SU-DHL-6 (cell line): Measurements from ENCODE around the gene GRB10.

Source experiments
- H2AFZ ChIP-seq: fragments of 200-600 bp; sonication (generic); 2 replicates; pipeline ENCODE4 v1.6.1; 2014; ENCODE audit warnings: low read depth, mild to moderate bottlenecking, moderate library complexity, mixed read lengths, antibody characterized with exemption, low read length; ENCODE audit not compliant: severe bottlenecking
- H3F3A ChIP-seq: fragments of 200-600 bp; shearing (Covaris generic); 2 replicates; pipeline ENCODE4 v1.6.0; 2016; ENCODE audit warnings: antibody characterized with exemption, mild to moderate bottlenecking; ENCODE audit not compliant: insufficient read depth
- H3K27ac ChIP-seq: fragments of 200-600 bp; sonication (generic); 2 replicates; pipeline ENCODE4 v1.5.1; 2016; ENCODE audit warnings: low read depth, mild to moderate bottlenecking, low read length, moderate library complexity, mixed read lengths
- H3K27me3 ChIP-seq: fragments of 200-600 bp; sonication (generic), shearing (Covaris generic); 2 replicates; pipeline ENCODE4 v1.6.0; 2014; ENCODE audit warnings: mild to moderate bottlenecking, low read length
- H3K36me3 ChIP-seq: fragments of 200-600 bp; sonication (generic); 2 replicates; pipeline ENCODE4 v1.6.1; 2014; ENCODE audit warnings: mild to moderate bottlenecking, low read length, mixed read lengths
- H3K4me2 ChIP-seq: fragments of 300-600, 200-600 bp; shearing (Covaris generic), sonication (generic); 2 replicates; pipeline ENCODE4 v1.6.0; 2014; ENCODE audit warnings: low read length, low read depth, mild to moderate bottlenecking; ENCODE audit not compliant: poor library complexity, severe bottlenecking
- H3K4me3 ChIP-seq: fragments of 200-600 bp; sonication (generic); 2 replicates; pipeline ENCODE4 v1.5.1; 2014; ENCODE audit warnings: antibody characterized with exemption, low read length, mild to moderate bottlenecking, mixed read lengths; ENCODE audit not compliant: insufficient read depth, poor library complexity, severe bottlenecking
- H3K79me2 ChIP-seq: fragments of 200-600 bp; sonication (generic); 2 replicates; pipeline ENCODE4 v1.6.1; 2014; ENCODE audit warnings: mild to moderate bottlenecking, low read length, moderate library complexity; ENCODE audit not compliant: insufficient read depth
- H3K9ac ChIP-seq: fragments of 200-600 bp; sonication (generic); 2 replicates; pipeline ENCODE4 v1.7.0; 2014; ENCODE audit warnings: mild to moderate bottlenecking, low read length
- H3K9me2 ChIP-seq: fragments of 200-600 bp; sonication (generic); replicated peaks from 2 replicates; pipeline ENCODE4 v1.6.1; 2014; ENCODE audit warnings: low read length; ENCODE audit not compliant: insufficient read depth
- H3K9me3 ChIP-seq: fragments of 200-600 bp; sonication (generic); 2 replicates; pipeline ENCODE4 v1.6.1; 2014; ENCODE audit warnings: low read length, mixed read lengths; ENCODE audit not compliant: insufficient read depth
- H4K20me1 ChIP-seq: fragments of 200-600 bp; sonication (generic); 2 replicates; pipeline ENCODE4 v1.6.1; 2014; ENCODE audit warnings: low read depth, mild to moderate bottlenecking, antibody characterized with exemption, low read length, moderate library complexity, mixed read lengths
- EZH2phosphoT487 ChIP-seq: fragments of 200-600 bp; sonication (generic), shearing (Covaris generic); conservative IDR thresholded peaks from 2 replicates; pipeline ENCODE4 v1.6.1; 2018; ENCODE audit warnings: mild to moderate bottlenecking, antibody characterized with exemption, low read length, moderate library complexity, mixed read lengths
- TF ChIP-seq, protein P1 (sequence below): fragments of 200-600 bp; sonication (generic); IDR thresholded peaks from one replicate; pipeline ENCODE4 v1.5.1; 2017; ENCODE audit warnings: antibody characterized with exemption, mild to moderate bottlenecking, low read length, moderate library complexity; ENCODE audit not compliant: insufficient read depth, poor library complexity, severe bottlenecking

GRB10 gene

GRCh38 chr7:50808282-50808888, 25.7 kb upstream of the GRB10 start:
- Histone ChIP-seq H3K4me2 (no peak overlapping the region), H2AFZ (no peak overlapping the region), H3K4me3 (no peak overlapping the region), H3F3A (no peaks in the 10 kb centered on the region), H3K9me3 (no peaks in the 10 kb centered on the region), H3K27me3 (no peaks in the 10 kb centered on the region), H3K36me3 (no peaks in the 10 kb centered on the region), H3K79me2 (no peaks in the 10 kb centered on the region), H3K9ac (no peak overlapping the region), H3K9me2 (no peaks in the 10 kb centered on the region), H4K20me1 (no peaks in the 10 kb centered on the region), H3K27ac (no peak overlapping the region)
- TF ChIP-seq EZH2phosphoT487: no peak
- TF ChIP-seq, protein P1, sequence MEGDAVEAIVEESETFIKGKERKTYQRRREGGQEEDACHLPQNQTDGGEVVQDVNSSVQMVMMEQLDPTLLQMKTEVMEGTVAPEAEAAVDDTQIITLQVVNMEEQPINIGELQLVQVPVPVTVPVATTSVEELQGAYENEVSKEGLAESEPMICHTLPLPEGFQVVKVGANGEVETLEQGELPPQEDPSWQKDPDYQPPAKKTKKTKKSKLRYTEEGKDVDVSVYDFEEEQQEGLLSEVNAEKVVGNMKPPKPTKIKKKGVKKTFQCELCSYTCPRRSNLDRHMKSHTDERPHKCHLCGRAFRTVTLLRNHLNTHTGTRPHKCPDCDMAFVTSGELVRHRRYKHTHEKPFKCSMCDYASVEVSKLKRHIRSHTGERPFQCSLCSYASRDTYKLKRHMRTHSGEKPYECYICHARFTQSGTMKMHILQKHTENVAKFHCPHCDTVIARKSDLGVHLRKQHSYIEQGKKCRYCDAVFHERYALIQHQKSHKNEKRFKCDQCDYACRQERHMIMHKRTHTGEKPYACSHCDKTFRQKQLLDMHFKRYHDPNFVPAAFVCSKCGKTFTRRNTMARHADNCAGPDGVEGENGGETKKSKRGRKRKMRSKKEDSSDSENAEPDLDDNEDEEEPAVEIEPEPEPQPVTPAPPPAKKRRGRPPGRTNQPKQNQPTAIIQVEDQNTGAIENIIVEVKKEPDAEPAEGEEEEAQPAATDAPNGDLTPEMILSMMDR: no peak

DNA sequence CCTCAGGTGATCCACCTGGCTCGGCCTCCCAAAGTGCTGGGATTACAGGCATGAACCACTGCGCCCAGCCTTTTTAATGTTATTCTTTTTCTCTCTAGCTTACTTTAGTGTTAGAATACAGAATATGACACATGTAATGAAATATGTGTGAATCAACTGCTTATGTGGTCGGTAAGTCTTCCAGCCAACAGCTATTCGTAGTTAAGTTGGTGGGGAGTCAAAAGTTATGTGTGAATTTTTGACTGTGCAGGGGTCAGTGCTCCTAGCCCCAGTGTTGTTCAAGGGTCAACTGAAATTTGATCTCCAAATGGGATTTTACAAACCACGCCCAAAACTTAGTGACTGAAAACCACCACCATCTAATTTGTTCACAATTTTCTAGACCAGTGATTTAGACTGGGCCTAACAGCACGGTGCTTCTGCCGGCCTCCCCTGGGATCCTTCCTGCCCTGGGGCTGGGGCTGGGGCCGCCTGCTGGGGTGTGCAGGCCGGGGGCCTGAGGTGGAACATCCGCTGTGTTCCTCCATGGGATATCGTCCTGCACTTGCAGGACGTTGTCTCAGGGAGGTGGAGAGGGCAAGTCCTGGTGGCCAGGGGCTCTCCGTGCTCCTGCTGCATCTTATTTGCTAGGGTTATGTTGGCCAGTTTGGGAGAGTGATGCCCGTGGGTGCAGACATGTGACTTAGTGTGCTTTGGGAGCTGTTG, 24.5 kb upstream of the GRB10 start:
- Histone ChIP-seq H3K36me3 (no peaks in the 10 kb centered on the region), H3K4me2 (no peak overlapping the region), H3F3A (no peaks in the 10 kb centered on the region), H3K4me3 (no peak overlapping the region), H3K9me3 (no peaks in the 10 kb centered on the region), H2AFZ (no peak overlapping the region), H3K79me2 (no peaks in the 10 kb centered on the region), H3K9ac (no peak overlapping the region), H3K27me3 (no peaks in the 10 kb centered on the region), H4K20me1 (no peaks in the 10 kb centered on the region), H3K9me2 (no peaks in the 10 kb centered on the region), H3K27ac (no peak overlapping the region)
- TF ChIP-seq EZH2phosphoT487: no peak
- TF ChIP-seq, protein P1: no peak

DNA sequence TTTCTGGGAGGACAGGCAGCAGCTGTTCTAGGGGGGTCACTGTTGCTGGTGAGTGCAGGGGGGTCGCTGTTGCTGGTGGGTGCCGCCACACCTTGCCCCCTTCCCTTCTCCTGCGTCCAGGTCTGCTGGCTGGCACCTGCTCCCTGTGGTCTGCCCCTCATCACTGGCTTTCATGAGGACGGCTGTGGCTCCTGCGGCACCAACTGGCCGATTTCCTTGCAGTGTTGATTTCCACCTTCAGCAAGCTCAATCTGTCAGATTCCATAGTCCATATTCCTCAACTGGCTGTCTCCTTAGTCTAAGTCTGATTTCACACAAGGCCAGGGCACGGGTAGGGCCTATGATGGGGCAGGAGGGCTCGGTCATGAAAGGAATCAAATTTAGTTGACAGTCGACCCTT, 23.4 kb upstream of the GRB10 start:
- no peaks in the 10 kb centered on the region for H3K9me3 ChIP-seq
- TF ChIP-seq, protein P1: no peak
- no peak for TF ChIP-seq EZH2phosphoT487
- no peaks in the 10 kb centered on the region for H4K20me1 ChIP-seq
- no peak overlapping the region for H2AFZ ChIP-seq
- H3K4me2 ChIP-seq: no peak overlapping the region
- H3K9me2 ChIP-seq: no peaks in the 10 kb centered on the region
- no peaks in the 10 kb centered on the region for H3K79me2 ChIP-seq
- H3K36me3 ChIP-seq: no peaks in the 10 kb centered on the region
- no peak overlapping the region for H3K9ac ChIP-seq
- H3F3A ChIP-seq: no peaks in the 10 kb centered on the region
- no peak overlapping the region for H3K27ac ChIP-seq
- H3K4me3 ChIP-seq: no peak overlapping the region
- no peaks in the 10 kb centered on the region for H3K27me3 ChIP-seq
